Activated CD8-positive, alpha-beta memory T cell treated with anti-CD3 and anti-CD28 coated beads, Interleukin-2, amount 10 ng/mL, durations not matched to agents 7 days and 5 days (primary cell): ENCODE results near the gene NLRP12. TPM values are rescaled to one million over a fixed set of nuclear protein-coding genes. Genes with fewer than 3 reads are reported as not detected.

Source experiments
- microRNA-seq: library from miRNA; unstranded; fragments of <30 nt; microRNA quantifications from one replicate; pipeline ENCODE4 v1.2.0, GENCODE V29; 2022
- total RNA-seq, 2 experiments: library from RNA; stranded (reverse); gene quantifications; one replicate each; pipeline ENCODE4 v1.2.3, GENCODE V29; 2021

The NLRP12 gene
- total RNA-seq, 2 experiments from 2014 or later: not detected

Small RNA genes within 50 kb of the gene (microRNA-seq; reads per million reads assigned to microRNA genes)
- gene MIR1283-2 (not detected), gene MIR371A (not detected), gene MIR372 (not detected), gene MIR373 (not detected), gene MIR516A1 (not detected), gene MIR516A2 (not detected), gene MIR519A1 (not detected), gene MIR521-1 (not detected), gene MIR522 (not detected), gene MIR527 (not detected)

Other genes with a start within 250 kb of the NLRP12 start
- not detected for gene DPRX, start 192.3 kb downstream of the NLRP12 start, total RNA-seq
- gene MYADM, start 43.6 kb upstream of the NLRP12 start, total RNA-seq: 10 to 100 TPM; 52.2 to 69.4 TPM
- gene PRKCG, start 57.9 kb upstream of the NLRP12 start, total RNA-seq: not detected
- gene CACNG7, start 85.0 kb upstream of the NLRP12 start, total RNA-seq: not detected
- gene CACNG8, start 138.6 kb upstream of the NLRP12 start, total RNA-seq: not detected
- not detected for gene CACNG6, start 167.3 kb upstream of the NLRP12 start, total RNA-seq
- not detected for gene VSTM1, start 239.6 kb upstream of the NLRP12 start, total RNA-seq